ENCODE measurements around the gene PTTG1.

DNA sequence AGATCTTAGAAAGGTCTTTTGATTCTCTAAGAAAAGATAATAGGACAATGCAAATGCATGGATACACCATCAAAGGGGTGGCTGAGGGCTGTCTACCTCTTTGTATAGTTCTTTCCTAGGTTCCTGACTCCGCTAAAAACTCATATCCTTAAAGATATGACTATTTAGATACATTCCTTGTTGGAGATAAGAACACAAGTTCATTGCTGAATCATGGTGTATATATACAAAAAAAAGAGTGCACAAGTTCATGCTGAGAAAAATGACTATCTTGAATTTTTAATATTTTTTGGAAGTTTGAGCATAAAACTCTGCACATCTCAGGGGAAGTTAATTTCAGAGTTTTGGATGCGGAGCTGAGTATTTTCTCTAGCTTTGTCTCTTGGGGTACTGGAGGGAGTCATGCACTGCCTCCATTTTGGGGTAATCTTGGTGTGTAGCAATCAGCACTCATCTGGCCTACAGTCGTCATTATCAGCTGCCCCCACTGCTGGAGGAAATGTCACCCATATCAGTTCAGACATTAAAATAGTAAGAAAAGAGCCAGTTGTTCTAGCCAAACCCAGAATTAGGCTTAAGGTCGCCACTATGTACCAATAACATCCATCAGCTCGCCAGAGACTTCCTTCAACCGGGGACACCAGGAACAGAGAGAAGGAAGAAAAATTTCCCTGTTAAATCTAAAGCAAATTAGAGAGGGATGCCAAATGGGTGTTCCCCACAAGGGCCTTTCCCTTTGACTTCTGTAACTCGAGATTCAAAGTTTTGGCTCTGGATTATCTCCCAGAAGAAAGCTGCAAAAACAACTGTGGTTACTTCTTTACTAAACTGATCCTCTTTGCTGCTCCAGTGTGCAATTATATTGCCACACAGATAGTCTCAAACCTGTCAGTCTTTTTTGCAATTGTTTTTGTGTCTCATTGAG, 49.0 kb downstream of the PTTG1 start:
- TF ChIP-seq YY1 (IDR thresholded peaks at IDR 0.05; ENCODE audit: low read depth) (no peak), TCF12 (IDR thresholded peaks at IDR 0.05) (peak; percentile 40; the same call in 1 of the 2 replicates)
- TF ChIP-seq, protein P1, sequence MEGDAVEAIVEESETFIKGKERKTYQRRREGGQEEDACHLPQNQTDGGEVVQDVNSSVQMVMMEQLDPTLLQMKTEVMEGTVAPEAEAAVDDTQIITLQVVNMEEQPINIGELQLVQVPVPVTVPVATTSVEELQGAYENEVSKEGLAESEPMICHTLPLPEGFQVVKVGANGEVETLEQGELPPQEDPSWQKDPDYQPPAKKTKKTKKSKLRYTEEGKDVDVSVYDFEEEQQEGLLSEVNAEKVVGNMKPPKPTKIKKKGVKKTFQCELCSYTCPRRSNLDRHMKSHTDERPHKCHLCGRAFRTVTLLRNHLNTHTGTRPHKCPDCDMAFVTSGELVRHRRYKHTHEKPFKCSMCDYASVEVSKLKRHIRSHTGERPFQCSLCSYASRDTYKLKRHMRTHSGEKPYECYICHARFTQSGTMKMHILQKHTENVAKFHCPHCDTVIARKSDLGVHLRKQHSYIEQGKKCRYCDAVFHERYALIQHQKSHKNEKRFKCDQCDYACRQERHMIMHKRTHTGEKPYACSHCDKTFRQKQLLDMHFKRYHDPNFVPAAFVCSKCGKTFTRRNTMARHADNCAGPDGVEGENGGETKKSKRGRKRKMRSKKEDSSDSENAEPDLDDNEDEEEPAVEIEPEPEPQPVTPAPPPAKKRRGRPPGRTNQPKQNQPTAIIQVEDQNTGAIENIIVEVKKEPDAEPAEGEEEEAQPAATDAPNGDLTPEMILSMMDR (IDR thresholded peaks at IDR 0.05): no peak

Measured in SK-N-SH (cell line).